Cerebellar nuclear complex (tissue), 1 donor: ENCODE data around the gene MTMR1.

ENCODE experiments used
- DNase-seq, 2 experiments: peaks; one replicate each; lab custom pipeline; 2025; lab: John Stamatoyannopoulos, UW

Gene MTMR1

GRCh38 chrX:150697641-150698040, 4.4 kb downstream of the MTMR1 start:
- DNase-seq, result no peak

DNA sequence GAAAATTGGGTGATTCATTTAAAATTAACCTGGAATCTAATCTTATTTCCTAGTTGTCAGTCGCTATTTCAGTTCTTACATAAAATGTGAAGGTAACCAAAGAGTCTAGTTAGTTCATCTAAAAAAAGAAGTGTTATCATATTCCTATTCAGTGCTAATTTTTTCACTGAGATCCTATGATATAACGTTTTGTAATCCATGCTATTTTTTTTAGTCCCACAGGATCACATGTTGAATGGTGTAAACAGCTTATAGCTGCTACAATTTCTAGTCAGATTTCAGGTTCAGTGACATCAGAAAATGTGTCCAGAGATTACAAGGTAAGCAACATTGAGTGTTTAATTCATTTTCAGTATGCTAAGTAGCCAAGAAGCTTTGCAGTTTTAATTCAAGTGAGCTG, 5.8 kb downstream of the MTMR1 start:
- DNase-seq, result no peak

- no peak for DNase-seq
Observed at GRCh38 chrX:150700107-150700506, 6.9 kb downstream of the MTMR1 start.

DNA sequence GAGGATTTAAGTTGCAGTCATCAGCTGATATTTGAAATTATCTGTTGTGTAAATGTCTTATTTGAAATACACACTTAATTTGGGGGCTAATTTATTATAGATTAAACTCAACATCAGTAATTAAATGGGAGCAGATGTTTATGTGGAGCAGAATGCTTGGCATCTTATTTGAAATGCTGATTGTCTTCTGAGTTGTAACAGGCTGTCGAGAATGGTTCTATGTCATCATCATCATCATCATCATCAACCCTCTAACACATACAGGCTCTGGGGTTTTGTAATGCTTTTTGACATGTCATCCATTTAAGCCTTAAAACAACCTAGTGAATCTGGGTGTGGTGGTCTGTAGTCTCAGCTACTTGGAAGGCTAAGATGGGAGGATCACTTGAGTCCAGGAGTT, 8.2 kb downstream of the MTMR1 start:
- no peak for DNase-seq

GRCh38 chrX:150702966-150703694, 9.9 kb downstream of the MTMR1 start:
- DNase-seq, result no peak

DNA sequence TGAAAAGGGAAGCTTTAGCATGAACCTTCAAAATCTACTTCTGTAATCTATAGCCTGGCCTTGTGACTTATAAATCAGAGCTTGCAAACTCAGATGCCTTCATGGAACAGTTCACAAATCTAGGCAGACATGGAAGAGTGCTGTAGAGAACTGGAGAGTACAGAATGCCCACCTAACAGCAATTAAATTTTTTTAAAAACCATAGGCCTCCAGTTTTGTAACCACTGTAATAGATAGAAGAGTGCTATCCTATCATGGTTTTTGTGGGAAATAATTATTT, 10.4 kb downstream of the MTMR1 start:
- no peak for DNase-seq

DNA sequence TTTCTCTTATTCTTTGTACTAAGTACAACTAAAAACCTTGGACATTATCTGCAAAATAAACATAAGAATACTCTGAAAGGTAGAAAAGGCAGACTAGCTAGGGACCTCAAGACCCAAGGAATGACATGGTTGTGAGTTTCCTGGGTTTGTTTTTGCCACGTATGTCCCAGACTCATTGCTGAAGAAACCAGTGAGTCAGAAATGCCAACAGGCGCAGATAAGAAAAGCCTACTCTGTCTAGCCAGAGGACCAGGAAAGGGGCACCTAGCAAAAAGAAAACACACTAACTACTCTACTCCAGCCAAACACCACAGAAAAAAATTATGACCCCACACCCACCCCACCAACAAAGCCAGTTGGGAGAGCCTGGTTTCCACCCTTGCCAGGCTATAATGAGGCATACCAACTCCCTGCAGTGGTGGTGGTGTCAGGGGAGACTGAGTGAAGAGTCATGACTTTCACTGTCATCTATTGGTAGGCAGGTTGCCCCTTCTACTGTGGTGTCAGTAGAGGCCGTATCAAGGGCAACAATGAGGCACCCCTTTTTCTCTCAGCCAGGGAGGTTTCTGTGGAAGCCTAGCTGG, 10.9 kb downstream of the MTMR1 start:
- DNase-seq, result no peak

DNA sequence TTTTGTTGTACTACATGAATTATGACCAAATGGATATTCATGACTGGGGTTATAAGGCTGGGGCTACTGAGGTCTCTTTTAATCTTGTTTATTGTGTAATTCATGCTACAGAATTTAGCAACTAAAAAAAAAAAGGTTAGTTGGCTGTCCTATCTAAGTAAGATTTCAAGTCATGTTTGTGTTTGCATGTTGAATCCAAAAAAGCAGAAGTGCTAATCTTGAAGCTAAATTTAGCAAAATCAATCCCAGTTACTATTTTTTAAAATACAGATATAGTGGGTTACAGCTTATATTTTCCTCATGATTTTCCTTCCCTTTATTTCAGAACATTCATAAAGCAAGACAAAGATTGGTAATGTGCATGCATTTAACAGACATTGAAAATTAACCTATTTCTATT, 19.4 kb downstream of the MTMR1 start:
- no peak for DNase-seq

DNA sequence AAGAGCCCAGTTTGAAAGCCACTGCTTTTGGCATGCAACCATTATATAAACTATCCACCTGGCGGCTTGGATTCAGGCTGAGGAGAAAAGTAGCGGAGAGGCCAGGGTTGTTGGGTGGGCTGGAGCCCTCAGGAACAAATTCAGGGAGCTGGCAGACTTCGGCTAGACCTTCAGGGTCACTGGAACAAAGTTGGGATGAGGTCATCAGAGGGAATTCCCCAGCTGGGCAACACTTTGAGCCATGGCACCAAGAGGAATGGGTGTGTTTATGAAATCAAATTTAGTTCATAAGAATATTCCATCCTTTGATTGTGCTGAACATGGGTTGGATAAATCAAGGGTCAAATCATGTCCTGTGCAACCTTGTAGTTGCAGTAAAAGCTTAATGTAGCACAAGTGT, 22.0 kb downstream of the MTMR1 start:
- no peak for DNase-seq

DNA sequence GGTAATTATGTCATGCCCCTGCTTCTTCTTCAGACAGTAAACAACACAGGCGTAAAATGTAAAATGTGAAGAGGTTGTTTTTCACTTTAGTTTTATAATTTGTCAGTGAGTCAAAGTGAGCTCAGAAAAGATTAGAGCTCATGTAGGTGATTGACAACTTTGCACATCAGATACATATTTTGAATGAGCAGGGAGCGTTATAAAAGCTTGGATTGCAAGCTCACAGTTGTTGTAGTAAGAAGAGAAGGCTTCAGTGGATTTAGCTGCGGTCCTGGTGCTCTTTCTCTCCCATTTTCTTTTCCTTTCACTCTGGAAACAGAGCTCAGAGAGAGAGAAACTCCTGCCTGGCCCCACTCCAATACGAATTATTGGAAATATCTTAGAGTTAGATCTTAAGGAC, 26.4 kb downstream of the MTMR1 start:
- no peak for DNase-seq

DNA sequence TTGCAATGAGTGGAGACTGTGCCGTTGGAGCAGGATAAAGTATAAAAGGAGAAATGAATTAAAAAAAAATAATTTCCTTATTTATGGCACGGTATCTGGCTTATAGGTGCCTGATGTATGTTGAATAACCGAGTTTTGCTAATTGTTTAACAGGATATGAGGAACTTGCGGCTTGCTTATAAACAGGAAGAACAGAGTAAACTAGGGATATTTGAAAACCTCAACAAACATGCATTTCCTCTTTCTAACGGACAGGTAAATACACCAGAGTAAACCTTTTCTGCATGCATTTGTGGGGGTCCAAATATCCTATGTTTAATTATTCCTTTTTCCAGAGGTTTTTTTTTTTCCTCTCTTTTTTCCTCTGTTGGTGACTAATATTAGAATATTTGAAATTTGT, 36.8 kb downstream of the MTMR1 start:
- no peak for DNase-seq

DNA sequence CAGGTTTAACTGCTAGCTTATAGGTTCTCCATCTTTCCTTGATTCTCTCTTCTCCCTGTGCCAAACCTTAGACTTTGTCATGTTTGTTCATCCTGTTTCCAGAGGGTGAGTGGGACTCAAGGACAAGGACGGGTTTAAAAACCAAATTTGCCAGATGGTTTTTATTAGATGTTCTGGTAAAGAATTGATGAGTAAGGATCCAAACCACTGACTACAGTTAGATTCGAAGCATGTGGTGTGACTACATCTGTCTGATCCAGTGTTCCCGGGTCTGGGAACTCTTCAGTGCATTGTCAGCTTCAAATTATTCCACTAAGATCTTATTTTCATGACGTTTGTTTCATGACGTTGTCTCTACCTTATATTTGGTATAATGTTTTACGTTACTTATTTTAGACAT, 37.5 kb downstream of the MTMR1 start:
- DNase-seq, result no peak

- no peak for DNase-seq
Observed at GRCh38 chrX:150731795-150732194, 38.6 kb downstream of the MTMR1 start.

DNA sequence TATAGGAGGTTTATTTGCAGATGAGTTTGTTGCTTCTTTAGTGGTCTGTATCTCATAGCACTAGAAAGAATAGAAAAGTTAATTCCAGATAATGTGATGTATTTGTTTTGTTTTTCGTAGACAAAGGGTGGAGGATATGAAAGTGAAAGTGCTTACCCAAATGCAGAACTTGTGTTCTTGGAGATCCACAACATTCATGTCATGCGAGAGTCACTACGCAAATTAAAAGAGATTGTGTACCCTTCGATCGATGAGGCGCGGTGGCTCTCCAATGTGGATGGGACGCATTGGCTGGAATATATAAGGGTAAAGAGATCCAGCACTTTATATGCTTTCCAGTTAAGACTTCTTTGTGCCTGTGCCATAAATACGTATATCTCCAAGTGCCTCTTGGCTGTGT, 43.3 kb downstream of the MTMR1 start:
- DNase-seq, result no peak

DNA sequence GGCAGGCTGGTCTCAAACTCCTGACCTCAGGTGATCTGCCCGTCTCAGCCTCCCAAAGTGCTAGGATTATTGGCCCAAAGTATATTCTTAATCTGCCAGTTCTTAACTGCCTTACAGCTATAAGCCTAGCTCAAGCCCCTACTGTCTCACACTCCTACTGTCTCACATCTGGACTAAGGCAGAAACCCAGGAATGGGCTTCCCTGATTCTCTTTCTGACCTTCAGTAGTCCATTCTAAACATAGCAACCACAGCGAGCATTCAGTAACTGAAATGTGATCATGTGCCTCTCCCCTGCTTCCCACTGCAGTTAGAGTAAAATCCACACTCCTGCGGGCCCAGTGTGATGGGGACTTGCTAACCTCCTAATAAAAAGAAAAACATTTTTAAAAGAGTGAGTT, 58.9 kb downstream of the MTMR1 start:
- no peak for DNase-seq

DNA sequence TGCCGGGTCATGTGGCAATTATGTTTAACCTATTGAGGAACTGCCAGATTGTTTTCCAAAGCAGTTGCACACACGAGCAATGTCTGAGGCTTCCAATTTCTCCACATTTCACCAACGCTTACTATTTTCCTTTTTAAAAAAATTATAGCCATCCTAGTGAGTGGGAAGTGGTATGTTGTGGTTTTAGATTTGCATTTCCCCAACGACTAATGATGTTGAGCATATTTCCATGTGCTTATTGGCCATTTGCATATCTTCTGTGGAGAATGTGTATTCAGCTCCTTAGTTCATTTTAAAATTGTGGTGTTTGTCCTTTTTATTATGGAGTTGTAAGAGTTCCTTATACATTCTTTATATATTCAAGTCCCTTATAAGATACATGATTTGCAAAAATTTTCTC, 60.2 kb downstream of the MTMR1 start:
- DNase-seq, result no peak

DNA sequence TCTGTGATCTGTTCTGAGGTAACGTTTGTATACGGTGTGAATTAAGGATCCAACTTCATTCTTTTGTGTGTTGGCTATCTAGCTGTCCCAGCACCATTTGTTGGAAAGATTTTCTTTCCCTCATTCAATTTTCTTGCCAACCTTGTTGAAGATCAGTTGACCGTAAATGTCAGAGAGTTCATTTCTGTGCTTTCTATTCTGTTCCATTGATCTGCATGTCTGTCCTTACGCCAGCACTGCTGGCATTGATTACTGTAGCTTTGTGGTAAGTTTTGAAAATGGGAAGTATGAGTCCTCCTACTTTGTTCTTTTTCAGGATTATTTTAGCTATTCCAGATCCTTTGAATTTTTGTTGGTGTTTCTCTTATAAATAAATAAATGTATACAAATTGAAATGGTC, 60.8 kb downstream of the MTMR1 start:
- DNase-seq, result no peak

DNA sequence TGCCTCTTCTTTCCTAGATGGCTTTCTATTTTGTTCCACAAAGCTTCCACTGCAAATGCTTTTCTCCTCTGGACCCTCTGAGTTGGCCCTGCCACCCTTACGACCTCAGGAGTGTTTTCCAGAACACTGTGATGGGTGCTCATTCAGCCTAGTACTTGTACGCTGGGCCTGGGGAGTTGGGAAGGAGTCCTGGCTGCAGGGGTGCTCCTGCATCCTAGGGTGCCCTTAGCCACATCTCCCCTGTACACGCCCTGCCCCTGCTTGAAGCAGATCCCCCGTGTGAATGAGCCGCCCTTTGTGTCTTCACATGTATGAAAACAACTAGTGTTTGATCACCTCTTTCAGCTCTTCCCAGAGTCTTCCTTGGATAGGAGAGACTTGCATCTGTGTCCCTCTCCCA, 64.2 kb downstream of the MTMR1 start:
- no peak for DNase-seq

GRCh38 chrX:150759568-150760416, 66.6 kb downstream of the MTMR1 start:
- no peak for DNase-seq

GRCh38 chrX:150761176-150761818, 68.1 kb downstream of the MTMR1 start:
- DNase-seq, result no peak

DNA sequence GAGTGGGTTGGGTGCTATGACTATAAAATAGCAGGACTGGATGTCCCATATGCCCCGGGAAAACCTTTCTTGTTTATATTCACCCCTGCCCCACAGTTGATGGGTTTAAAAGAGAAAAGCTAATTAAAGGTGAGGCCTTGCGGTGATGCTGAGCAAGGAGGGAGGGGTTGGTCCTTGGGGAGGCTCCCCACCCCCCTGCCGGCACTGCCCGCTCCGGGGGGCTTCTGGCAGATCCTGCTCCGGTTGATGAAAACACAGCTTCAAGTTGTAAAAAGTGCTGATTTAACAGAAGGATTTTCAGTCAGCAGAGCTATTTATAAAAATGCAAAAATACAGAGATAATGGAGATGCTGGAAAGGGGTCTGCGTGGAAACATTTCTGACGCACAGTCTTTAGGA, 68.6 kb downstream of the MTMR1 start:
- DNase-seq, result no peak

DNA sequence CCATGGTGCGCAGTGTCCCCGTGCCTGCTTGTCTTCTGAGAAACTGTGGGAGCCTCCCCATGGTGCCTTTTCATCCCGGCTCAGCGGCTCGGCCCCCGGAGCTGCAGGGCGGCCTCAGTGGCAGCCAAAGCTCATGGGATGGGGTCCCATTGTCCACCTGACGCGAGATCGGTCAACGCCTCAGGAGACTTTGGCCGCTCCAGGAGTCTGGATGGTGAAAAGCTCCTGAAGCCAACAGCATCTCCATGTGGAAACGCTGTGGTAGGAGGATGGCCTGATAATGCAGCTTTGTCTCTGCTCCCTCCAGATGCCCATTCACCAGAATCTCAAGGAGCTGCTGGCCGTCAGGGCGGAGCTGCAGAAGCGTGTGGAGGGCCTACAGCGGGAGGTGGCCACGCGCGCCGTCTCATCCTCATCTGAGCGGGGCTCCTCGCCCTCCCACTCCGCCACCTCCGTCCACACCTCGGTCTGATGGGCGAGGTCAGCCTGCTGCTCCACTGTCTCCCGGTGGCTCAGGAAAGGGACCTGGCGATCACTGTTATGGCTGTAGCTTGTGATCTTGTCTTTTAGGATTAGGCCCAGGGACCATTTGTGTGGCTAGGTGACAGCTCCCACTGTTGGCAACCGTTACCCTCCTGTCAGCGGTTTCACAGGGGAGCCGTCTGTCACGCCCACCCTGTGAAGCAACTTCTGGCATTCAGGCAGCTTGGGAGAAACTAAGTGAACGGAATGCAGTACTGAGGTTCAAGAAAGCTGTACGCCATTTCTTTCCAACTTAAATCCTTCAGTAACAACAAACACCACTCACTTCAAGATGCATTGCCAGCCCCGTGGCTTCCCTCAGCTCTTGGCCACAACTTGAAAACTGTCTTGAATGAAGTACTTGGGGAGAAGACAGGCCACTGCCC, 69.3 kb downstream of the MTMR1 start:
- no peak for DNase-seq
